OCI-LY3 (cell line): ENCODE results near the gene SLC38A1.
"Not testable (repeated sequence)": the region's sequence is repeated elsewhere in the genome, so short reads cannot be mapped to it uniquely, and the experiment has no call there.

ENCODE experiments used
- H2AFZ ChIP-seq: fragments of 200-600, 300-600 bp; shearing (Covaris generic); 2 replicates; pipeline ENCODE4 v1.6.0; 2014; ENCODE audit warnings: antibody characterized with exemption, low read depth, low read length
- H3K27ac ChIP-seq: fragments of 200-600, 300-600 bp; sonication (generic); 2 replicates; pipeline ENCODE4 v1.5.1; 2014; ENCODE audit warnings: mild to moderate bottlenecking, low read length, moderate library complexity, mixed read lengths
- H3K27me3 ChIP-seq: fragments of 200-600, 300-600 bp; sonication (generic); 2 replicates; pipeline ENCODE4 v1.6.1; 2014; ENCODE audit warnings: low read depth, low read length, mixed read lengths
- H3K36me3 ChIP-seq: fragments of 200-600, 300-600 bp; sonication (generic); replicated peaks from 2 replicates; pipeline ENCODE3; 2014; ENCODE audit warnings: low read depth, low read length, mixed read lengths
- H3K4me1 ChIP-seq: fragments of 300-600, 200-600 bp; sonication (generic); 2 replicates; pipeline ENCODE4 v1.6.1; 2014; ENCODE audit warnings: low read length, mixed read lengths
- H3K4me2 ChIP-seq: fragments of 200-600, 300-600 bp; sonication (generic); 2 replicates; pipeline ENCODE4 v1.6.1; 2014; ENCODE audit warnings: low read length, mixed read lengths
- H3K4me3 ChIP-seq: fragments of 300-600, 200-600 bp; sonication (generic); 2 replicates; pipeline ENCODE4 v1.5.1; 2014; ENCODE audit warnings: antibody characterized with exemption, mild to moderate bottlenecking, low read length, moderate library complexity
- H3K79me2 ChIP-seq: fragments of 300-600, 200-600 bp; shearing (Covaris generic); 2 replicates; pipeline ENCODE4 v1.6.1; 2014; ENCODE audit warnings: mild to moderate bottlenecking, low read length, mixed read lengths
- H3K9ac ChIP-seq: fragments of 300-600, 200-600 bp; shearing (Covaris generic); 2 replicates; pipeline ENCODE4 v1.6.0; 2014; ENCODE audit warnings: mild to moderate bottlenecking, low read length, moderate library complexity
- H3K9me3 ChIP-seq: fragments of 200-600, 300-600 bp; shearing (Covaris generic); 2 replicates; pipeline ENCODE4 v1.6.1; 2014; ENCODE audit warnings: low read length, mixed read lengths; ENCODE audit not compliant: insufficient read depth
- H4K20me1 ChIP-seq: fragments of 200-600, 300-600 bp; sonication (generic); 2 replicates; pipeline ENCODE4 v1.6.1; 2016; ENCODE audit warnings: low read length, mixed read lengths; ENCODE audit not compliant: insufficient read depth
- CTCF ChIP-seq: fragments of 200-600, 300-600 bp; sonication (generic); IDR thresholded peaks from 2 replicates; pipeline ENCODE4 v1.5.1; 2014; ENCODE audit warnings: antibody characterized with exemption, low read length, low read depth
- EZH2phosphoT487 ChIP-seq: fragments of 200-600 bp; shearing (Covaris generic); IDR thresholded peaks from 2 replicates; pipeline ENCODE4 v1.6.1; 2018; ENCODE audit warnings: antibody characterized with exemption, mixed run types, low read depth

SLC38A1 gene

GRCh38 chr12:46292754-46293402, 24.0 kb upstream of the SLC38A1 start:
- H3K9me3 ChIP-seq, result peaks cover 6% of the 10 kb centered on the region; the same call in 1 of the 2 replicates
- no peak overlapping the region for H3K4me3 ChIP-seq

GRCh38 chr12:46291953-46292352, 23.1 kb upstream of the SLC38A1 start:
- H3K4me2 ChIP-seq, H2AFZ ChIP-seq, H3K27me3 ChIP-seq, H3K9me3 ChIP-seq, H3K9ac ChIP-seq, H3K4me1 ChIP-seq, H3K4me3 ChIP-seq, H3K79me2 ChIP-seq, H3K27ac ChIP-seq, H4K20me1 ChIP-seq, H3K36me3 ChIP-seq: not testable (repeated sequence)

More at GRCh38 chr12:46292754-46293402, 24.0 kb upstream of the SLC38A1 start:
- Histone ChIP-seq H3K79me2 (no peaks in the 10 kb centered on the region), H3K36me3 (no peaks in the 10 kb centered on the region), H3K4me1 (peaks cover 10% of the 10 kb centered on the region), H4K20me1 (no peaks in the 10 kb centered on the region), H3K27ac (no peak overlapping the region), H3K4me2 (no peak overlapping the region), H3K9ac (no peak overlapping the region), H2AFZ (no peak overlapping the region), H3K27me3 (no peaks in the 10 kb centered on the region)
- TF ChIP-seq EZH2phosphoT487 (no peak), CTCF (no peak)

- H3K4me1 ChIP-seq, H3K4me2 ChIP-seq, H4K20me1 ChIP-seq, H3K36me3 ChIP-seq, H3K27ac ChIP-seq, H2AFZ ChIP-seq, H3K27me3 ChIP-seq, H3K79me2 ChIP-seq, H3K9ac ChIP-seq, H3K4me3 ChIP-seq: not testable (repeated sequence)
- peaks cover 15% of the 10 kb centered on the region for H3K9me3 ChIP-seq
These were observed 16.3 kb upstream of the SLC38A1 start for GRCh38 chr12:46285177-46285576.

DNA sequence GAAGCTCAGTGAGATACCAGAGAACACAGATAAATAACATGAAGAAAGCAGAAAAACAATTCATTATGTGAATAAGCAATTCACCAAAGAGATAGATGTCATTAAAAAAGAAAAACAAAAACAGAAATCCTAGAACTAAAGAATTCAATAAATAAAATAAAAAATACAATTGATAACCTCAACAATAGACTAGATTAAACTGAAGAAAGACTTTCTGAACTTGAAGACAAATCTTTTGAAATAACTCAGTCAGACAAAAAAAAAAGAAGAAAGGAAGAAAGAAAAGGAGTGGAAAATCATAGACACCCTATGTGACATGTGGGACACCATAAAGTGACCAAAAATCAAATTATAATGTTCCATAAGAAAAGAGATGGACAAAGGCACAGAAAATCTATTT, 14.0 kb upstream of the SLC38A1 start:
- H3K36me3 ChIP-seq, result peaks cover 12% of the 10 kb centered on the region
- no peaks in the 10 kb centered on the region for H3K27me3 ChIP-seq
- no peak overlapping the region for H3K4me3 ChIP-seq
- H3K9ac ChIP-seq, result no peak overlapping the region
- H3K79me2 ChIP-seq, result no peaks in the 10 kb centered on the region
- TF ChIP-seq CTCF (no peak), EZH2phosphoT487 (no peak)
- no peak overlapping the region for H3K4me2 ChIP-seq
- H3K4me1 ChIP-seq, result no peaks in the 10 kb centered on the region
- H4K20me1 ChIP-seq, result no peaks in the 10 kb centered on the region
- no peak overlapping the region for H3K27ac ChIP-seq
- H2AFZ ChIP-seq, result no peak overlapping the region
- H3K9me3 ChIP-seq, result peaks cover 15% of the 10 kb centered on the region

- Histone ChIP-seq H3K27ac (no peak overlapping the region), H3K4me1 (no peaks in the 10 kb centered on the region), H4K20me1 (no peaks in the 10 kb centered on the region), H2AFZ (no peak overlapping the region), H3K4me2 (no peak overlapping the region), H3K79me2 (no peaks in the 10 kb centered on the region), H3K27me3 (no peaks in the 10 kb centered on the region), H3K9ac (no peak overlapping the region), H3K4me3 (no peak overlapping the region), H3K36me3 (peaks cover 19% of the 10 kb centered on the region), H3K9me3 (no peaks in the 10 kb centered on the region)
- TF ChIP-seq EZH2phosphoT487 (no peak), CTCF (no peak)
These were observed 7.9 kb upstream of the SLC38A1 start for GRCh38 chr12:46276756-46277155.
